Fibroblast of skin of right quadriceps (primary cell): ENCODE measurements around the gene WDPCP.
"Not testable (repeated sequence)": the region's sequence is repeated elsewhere in the genome, so short reads cannot be mapped to it uniquely, and the experiment has no call there.

ENCODE experiments used
- DNase-seq: peaks from one replicate; pipeline ENCODE4 v3.0.0-alpha.2; 2013

The WDPCP gene

DNA sequence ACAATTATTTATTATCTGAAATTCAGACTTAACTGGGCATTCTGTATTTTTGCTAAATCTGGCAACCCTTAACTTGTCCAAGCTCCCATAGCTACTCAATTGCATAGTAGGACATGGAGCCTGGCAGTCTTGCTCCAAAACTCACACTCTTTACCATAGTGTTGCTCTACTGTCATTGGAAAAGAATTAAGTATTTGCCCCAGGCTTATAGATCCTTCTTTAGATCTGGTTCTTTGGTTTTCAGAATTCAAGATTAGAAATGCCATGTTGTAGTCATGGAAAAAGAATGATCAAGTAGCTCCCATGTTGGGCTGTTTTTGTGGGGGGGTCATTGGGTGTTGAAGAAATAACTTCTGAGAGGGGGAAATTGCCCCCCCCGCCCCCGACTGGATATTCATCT, 240.9 kb downstream of the WDPCP start:
- no peak for DNase-seq

DNA sequence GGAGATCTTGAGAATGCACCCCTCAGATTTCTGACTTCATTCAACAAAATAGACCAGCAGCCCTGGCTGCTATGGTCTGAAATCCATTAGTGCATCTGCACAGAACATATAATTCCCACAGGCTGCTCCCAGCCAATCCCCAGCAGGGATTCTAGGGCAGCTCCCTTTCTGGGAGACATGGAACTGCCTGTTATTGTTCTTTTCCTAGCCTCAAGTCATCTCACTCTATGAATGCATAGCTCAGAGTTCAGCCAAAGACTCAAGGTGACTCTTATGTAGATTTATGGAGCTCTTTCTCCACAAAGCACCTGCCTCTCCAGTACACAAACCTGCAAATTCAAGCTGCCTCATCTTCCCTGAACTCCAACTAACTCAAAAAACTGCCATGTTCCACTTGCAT, 241.9 kb downstream of the WDPCP start:
- no peak for DNase-seq

DNA sequence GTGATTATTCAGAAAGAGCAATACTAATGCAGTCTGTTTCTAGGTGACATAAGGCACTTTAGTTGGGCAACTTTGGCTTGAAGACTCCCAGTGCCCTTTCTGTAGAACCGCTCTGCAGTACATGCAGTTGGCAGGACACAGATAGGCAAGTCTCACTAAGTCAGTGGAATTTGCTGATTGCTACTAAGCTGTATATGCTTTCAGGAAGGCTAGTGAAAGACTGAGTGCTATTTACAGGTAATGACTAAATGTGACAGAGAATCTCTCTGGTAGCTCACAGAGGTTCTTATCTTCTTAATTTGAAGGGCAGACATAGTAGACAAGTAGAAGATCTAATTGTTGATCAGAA, 243.0 kb downstream of the WDPCP start:
- DNase-seq = no peak

DNA sequence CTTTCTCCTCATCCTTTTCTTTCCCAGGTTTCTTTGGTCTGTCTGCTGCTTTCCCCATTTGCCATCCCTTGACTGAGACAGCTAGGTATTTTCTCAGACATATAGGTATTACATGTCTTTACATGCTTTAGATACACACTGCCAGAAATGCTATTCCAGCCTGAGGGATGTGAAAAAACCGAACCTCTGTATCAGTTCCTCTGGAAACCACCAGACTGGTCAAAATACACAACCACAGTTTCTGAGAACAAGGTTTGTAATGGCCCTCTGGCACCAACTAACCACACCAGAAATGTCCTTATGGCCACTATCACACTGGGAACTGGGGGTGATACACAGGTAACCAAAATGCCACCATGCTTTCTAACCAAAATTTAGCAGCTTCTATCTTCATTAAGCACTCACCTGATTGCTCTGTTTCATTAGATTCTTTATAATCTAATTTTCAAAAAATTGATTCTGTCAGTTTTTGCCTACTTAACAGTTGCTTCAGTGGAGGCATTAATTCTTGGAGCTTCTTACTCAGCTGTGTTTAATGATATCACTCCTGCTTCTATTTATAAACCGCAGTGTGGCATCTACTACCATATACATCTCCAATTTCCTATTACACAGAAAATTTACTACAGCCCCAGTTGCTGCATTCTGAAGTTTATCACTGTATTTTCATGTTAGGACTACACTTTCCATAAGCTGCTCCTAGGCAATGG, 243.5 kb downstream of the WDPCP start:
- no peak for DNase-seq

DNA sequence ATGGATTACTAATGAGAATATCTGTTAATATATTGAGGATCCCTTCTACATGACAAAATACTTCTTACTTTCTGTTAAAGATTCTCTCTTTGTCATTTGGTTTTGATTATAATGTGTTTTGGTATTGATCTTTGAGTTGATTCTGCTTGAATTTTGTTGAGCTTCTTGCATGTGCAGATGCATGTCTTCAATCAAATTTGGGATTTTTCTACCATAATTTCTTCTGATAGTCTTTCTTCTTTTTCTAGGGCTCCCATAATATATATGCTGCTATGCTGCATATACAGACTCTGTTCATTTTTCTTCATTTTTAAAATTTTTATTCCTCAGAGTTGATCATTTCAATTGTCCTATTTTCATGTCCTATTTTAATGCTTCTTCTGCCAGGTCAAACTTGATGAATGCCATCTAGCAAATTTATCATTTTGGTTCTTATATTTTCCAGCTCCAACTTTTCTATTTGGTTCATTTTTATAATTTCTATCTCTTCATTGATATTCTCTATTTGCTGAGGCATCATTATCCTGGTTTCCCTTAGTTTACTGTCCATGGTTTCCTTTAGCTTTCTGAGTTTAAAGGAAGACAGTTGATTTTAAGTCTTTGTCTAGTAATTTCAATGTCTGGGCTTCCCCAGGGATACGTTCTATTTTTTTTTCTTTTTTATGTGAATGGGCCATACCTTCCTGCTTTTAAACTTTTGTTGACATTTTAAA, 244.7 kb downstream of the WDPCP start:
- DNase-seq = no peak

DNA sequence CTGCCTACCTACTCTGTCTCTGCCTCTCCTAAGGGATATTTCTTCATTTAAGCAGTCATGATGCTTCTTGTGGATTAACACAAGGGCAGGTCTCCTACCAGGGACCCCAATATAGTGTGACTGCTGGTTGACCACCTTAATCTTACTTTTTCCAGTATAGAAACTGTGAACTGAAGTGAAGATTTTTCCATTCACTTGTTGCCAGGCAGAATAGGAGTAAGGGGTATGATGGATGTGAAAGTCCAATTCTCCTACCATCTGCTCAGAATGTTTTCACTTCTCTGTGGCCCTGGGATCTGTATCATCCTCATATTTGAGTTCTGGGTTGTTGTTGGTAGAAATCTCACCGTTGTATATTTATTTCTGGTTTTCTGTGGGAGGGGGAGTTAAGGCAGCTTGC, 247.8 kb downstream of the WDPCP start:
- DNase-seq = no peak

DNA sequence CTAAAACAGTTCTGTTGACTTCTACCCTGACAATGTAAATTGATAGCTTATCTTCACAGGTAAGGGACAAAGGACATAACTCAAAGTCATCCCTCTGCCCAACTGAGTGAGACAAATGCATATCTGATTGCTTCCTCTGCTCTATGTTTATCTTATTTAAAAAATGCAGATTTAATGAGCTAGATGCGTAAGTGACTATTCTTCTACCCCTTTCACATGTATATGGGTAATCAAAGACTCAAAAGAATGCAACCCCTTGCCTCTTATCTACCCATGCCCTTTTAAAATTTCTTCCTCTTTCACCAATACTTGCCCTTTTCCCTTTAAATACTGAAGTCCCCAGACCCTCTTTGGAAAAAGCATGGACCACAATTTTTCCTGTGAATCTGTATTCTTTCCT, 253.4 kb downstream of the WDPCP start:
- DNase-seq = no peak

DNA sequence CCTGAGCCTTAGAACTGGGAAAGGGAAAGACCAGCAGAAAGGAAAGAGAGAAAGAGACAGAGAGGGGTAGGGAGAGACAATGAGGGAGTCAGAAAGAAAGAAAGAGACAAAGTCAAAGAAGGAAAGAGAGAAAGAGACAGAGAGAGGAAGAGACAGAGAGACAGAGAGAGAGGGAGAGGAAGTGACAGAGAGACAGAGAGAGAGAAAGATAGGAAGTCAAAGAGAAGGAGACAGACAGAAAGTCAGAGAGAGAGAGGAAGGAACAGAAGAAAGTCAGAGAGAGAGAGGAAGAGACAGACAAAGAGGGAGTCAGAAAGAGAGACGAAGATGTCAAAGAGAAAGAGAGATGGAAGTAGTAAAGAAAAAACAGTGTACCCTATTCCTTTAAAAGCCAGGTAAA, 261.8 kb downstream of the WDPCP start:
- no peak for DNase-seq

DNA sequence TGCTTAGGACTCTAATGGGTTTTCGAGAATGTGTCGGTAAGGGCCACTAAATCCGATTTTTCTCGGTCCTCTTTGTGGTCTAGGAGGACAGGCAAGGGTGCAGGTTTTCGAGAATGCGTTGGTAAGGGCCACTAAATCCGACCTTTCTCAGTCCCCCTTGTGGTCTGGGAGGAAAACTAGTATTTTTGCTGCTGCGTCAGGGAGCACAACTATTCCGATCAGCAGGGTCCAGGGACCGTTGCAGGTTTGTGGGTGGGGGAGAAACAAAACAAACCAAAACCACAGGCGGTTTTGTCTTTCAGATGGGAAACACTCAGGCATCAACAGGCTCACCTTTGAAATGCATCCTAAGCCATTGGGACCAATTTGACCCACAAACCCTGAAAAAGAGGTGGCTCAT, 264.6 kb downstream of the WDPCP start:
- not testable (repeated sequence) for DNase-seq

DNA sequence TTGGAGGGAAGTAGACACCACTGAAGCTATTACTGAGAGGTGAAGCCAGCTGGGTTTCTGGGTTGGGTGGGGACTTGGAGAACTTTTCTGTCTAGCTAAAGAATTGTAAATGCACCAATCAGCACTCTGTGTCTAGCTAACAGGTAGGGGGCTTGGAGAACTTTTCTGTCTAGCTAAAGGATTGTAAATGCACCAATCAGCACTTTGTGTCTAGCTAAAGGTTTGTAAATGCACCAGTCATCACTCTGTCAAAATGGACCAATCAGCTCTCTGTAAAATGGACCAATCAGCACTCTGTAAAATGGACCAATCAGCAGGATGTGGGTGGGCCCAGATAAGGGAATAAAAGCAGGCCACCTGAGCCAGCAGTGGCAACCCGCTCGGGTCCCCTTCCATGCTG, 266.3 kb downstream of the WDPCP start:
- not testable (repeated sequence) for DNase-seq

DNA sequence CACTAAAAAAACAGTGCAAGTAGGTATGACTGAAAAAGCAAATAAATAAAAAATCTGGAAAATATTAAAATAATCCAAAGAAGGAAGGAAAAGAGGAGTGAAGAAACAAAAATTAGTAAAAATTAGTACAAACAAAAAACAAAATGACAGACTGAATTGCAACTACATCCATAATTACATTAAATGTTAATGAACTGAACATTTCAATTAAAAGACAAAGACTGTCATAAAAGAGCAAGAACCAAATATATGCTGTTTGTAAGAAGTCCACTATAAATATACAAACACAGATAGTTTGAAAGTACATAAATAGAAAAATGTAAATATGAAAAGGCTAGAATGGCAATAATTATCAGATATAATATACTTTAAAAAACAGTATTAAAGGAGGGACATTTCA, 267.6 kb downstream of the WDPCP start:
- DNase-seq = no peak

DNA sequence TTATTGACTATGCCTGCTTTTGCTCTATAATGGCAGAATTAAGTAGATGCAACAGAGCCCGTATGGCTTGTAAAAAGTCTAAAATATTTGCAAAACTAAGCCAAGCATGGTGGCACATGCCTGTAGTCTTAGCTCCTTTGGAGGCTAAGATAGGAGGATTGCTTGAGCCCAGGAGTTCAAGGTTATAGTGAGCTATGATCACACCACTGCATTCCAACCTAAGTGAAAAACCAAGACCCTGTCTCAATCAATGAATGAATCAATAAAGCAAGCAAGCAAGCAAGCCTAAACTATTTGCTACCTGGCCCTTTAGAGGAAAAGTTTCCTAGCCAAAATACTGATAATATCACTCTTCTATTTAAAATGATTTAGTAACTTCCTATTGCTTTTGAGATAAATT, 277.7 kb downstream of the WDPCP start:
- DNase-seq = no peak

DNA sequence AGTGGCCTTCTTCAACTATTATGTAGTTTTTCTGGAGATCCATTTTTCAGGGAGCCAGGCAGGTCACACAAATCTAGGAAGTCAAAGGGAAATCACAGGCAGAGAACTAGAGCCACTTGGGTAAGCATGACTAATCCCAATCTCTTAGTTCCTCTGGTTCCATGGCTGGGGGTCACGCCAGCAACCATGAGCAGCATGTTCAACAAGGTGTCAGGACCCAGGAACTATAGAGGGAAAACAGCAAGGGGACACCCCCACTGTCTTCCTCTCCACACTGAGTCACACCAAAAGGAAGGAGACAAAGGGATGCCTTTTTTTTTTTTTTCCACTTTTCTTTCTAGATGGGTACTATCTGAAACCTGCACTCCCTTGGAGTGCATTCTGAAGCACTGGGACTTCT, 286.8 kb downstream of the WDPCP start:
- DNase-seq = peak; percentile 1

DNA sequence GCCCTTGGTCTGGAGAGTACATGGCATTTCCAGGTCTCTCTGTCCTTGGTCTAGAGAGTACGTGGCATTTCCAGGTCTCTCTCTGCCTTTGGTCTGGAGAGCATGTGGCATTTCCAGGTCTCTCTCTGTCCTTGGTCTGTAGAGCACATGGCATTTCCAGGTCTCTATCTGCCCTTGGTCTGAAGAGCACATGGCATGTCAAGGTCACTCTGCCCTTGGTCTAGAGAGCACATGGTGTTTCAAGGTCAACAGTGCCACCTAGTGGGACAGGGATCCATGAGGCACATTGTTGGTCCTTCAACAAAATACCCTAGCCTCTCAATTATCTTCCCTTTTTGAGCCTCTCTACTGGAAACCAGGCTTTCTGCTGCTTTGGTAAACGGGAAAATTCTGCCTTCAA, 287.4 kb downstream of the WDPCP start:
- DNase-seq = no peak

DNA sequence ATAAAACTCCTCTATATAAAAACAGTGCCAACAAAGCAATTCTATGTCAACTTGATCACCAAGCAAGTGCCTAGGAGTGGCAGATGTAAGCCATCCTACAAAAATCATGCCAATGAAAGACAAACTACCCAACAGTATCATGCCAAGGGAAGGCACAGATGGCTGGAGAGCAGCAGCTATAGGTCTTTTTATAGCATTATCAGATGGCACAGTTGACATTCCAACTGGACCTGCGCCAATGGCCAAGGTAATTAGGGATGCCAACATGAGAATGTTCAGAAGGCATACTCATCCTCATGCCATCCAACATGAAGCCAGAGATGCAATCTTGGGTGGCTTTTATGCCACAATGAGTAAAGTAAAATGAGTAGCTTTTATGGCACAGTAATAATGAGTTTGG, 300.3 kb downstream of the WDPCP start:
- no peak for DNase-seq

DNA sequence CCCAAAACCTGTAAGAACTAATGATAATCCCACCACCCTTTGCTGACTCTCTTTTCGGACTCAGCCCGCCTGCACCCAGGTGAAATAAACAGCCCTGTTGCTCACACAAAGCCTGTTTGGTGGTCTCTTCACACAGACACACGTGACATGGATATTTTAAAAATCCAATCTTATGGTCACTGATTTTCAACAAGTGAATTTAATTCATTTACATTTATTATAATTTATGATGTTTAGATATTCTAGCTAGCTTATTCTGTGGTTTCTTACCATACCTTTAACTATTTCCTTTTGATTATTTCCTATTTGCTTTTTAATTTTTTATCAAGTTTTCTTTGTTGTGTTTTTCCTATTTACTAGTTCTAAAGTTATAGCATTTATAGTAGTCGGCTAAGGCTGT, 301.8 kb downstream of the WDPCP start:
- DNase-seq = not testable (repeated sequence)

DNA sequence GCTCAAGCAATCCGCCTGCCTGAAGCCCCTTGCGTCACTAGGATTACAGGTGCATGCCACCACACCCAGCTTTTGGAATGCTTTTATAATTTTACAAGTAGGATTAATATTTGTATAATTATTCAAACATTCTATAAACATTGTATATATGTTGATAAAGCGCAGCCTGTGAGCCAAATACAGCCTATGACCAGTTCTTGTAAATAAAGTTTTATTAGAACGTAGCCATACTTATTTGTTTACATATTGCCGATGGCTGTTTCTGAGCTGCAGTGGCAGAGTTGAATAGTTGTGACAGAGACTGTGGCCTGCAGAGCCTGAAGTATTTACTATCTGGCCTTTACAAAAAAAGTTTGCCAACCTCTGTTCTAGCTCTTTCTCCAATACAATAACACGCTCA, 305.0 kb downstream of the WDPCP start:
- DNase-seq = no peak

DNA sequence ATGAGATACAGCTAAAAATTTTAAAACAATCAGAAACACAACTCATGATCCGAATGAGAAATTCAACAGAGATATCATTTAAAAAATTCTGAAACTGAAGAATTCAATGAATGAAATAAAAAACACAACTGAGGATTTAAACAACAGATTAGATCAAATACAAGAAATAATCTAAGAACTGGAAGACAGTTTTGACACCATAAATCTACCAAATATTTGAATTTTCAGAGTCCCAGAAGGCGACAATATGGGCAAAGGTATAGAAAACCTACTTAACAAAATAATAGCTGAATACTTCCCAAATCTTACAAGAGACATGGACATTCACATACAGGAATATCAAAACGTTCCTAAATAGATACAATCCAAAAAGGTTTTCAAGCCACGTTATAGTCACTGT, 315.7 kb downstream of the WDPCP start:
- DNase-seq = no peak

DNA sequence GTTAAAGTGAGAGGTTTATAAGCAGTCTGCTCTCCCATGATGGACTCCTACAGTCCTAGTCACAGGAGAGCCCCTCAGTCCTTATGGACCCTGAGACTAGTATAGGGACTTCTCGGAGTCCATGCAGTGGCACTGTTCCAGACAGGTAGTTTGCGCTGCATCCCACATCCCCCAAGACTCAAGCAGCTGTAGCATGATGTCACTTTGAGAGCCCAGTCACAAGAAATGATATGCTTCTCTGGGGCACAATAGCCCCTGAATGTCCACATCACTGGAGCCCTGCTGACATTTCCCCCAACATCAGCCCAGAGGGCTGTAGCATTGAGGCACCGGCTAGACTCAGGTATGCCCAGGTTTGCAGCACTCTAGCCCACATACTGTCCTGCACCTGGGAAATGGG, 317.6 kb downstream of the WDPCP start:
- no peak for DNase-seq

DNA sequence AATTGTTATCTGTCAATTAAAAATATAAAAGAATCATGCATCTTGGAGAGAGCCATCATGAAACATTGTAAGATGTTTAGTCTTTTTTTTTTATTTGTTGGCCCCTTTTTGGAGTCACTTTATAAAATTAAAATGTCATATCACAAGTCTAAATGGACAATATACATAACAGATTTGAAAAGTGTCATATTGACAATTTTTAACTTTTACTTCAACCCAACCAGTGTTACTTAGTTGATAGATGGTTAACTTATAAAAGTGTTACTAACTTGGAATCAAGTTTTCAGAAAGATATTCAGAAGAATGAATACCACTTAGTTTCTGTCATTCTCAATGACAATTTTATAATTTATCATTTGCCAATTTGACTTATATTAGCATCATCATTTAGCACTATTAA, 319.3 kb downstream of the WDPCP start:
- DNase-seq = no peak

DNA sequence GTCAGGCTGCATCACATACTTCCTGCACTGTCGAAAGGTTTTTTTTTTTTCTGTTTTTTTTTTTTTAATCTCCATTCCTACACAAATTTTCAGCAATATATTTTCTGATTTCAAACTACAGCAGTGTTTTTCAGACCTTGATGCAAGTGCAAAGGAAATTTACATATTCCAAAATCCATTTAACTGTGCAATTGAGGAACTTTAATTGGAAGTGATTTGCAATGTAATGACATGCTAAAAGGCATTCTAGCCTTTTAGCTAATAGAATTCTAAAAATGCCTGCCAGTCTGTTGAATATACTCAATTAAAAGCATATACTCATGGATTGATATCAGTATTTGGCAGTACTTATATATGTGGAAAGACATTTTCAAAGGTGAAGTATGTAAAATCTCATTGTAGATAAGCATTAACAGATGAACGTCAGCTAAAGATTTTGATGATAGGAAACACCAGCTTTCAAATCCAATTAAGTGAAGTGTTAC, 327.1 kb downstream of the WDPCP start:
- DNase-seq = no peak

DNA sequence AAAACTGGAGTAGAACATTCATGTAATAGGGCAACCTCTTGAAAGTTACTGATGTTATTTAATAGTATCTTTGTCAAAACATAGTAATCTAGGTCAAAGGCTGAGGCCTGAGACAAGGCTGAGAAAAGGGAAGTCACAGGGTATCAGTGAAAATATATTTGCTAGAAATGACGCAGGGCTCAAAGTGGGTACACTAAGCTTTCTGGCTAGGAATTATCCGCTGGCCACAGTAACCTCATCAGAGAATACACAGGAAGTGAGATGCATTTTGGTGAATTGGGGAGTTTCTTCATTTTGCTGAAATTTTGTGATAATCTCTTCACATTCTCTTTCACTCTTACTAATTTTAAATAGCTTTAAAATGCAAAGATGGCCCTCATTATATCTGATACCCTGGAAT, 330.8 kb downstream of the WDPCP start:
- no peak for DNase-seq

DNA sequence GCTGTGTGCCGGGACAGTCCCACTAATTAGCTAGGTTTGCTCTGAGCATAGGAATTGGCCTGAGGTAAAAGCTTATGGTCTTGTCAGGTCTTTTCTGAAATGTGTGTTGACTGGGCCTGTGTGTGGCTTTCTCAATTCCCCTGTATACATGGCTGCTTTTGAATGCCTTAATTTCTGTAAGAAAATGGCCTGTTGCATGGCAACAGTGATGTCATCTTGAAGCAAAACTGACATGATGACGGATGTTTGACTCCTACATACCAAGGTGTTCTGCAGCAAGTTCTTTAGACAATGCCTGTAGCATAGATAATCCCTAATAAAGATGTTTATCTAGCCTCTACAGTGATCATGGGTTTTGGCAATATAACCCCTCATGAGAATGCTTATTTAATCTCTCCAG, 339.1 kb downstream of the WDPCP start:
- no peak for DNase-seq

DNA sequence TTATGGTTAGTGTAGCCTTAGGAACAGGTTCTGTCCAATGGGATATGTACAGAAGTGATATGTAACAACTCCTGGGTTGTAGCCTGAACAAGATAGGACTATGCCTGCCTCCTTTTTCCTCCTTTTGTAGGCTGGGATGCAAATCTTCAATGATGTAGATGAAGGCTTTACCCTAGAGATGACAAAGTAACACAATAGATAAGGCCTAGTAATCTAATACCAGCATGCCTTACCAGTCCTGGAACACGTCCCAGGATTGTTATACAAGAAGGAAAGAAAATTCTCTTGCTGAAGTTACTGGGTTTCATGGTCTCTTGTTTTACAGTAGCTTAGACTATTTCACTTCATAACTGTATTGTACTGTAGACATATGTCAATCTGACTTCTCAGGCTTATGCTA, 345.5 kb downstream of the WDPCP start:
- no peak for DNase-seq
